OCI-LY7 (cell line): Measurements from ENCODE around the gene C16orf74. TPM values are rescaled to one million over a fixed set of nuclear protein-coding genes. Genes with fewer than 3 reads are reported as not detected.

Experiments used
- BruUV-seq: library from RNA; stranded (reverse); fragments of 400-500 nt; replicated peaks from 2 replicates; lab custom pipeline; 2021; lab: Mats Ljungman, UMichigan
- CTCF ChIA-PET: fragments of 300-600 bp; sonication (Branson Sonifier 250); formaldehyde crosslinking; loops from one replicate; lab custom pipeline; 2022; ENCODE audit warnings: antibody characterized with exemption; ENCODE audit not compliant: unreplicated experiment; lab: Charles Lee
- POLR2A ChIA-PET: fragments of 300-600 bp; sonication (Branson Sonifier 250); formaldehyde crosslinking; loops from one replicate; lab custom pipeline; 2022; ENCODE audit warnings: antibody characterized with exemption; lab: Charles Lee
- DNase-seq: peaks from one replicate; pipeline ENCODE4 v3.0.0-alpha.2; 2015; ENCODE audit warnings: low spot score
- H2AFZ ChIP-seq: fragments of 200-600 bp; sonication (generic), shearing (Covaris generic); 2 replicates; pipeline ENCODE4 v1.6.1; 2014; ENCODE audit warnings: mild to moderate bottlenecking, antibody characterized with exemption, low read length, moderate library complexity
- H3K27ac ChIP-seq: fragments of 200-600 bp; sonication (generic); 2 replicates; pipeline ENCODE4 v1.5.1; 2014; ENCODE audit warnings: mixed run types, low read depth, mild to moderate bottlenecking, moderate library complexity, low read length, inconsistent platforms; ENCODE audit not compliant: poor library complexity, severe bottlenecking
- H3K36me3 ChIP-seq: fragments of 200-600 bp; sonication (generic); 2 replicates; pipeline ENCODE4 v1.6.1; 2014; ENCODE audit warnings: mild to moderate bottlenecking, antibody characterized with exemption, low read length, moderate library complexity, mixed read lengths; ENCODE audit not compliant: insufficient read depth
- H3K4me1 ChIP-seq: fragments of 200-600 bp; sonication (generic); 2 replicates; pipeline ENCODE4 v1.5.1; 2014; ENCODE audit warnings: mild to moderate bottlenecking, low read length; ENCODE audit not compliant: insufficient read depth, poor library complexity, severe bottlenecking
- H3K4me2 ChIP-seq: fragments of 200-600 bp; sonication (generic); 2 replicates; pipeline ENCODE4 v1.6.1; 2014; ENCODE audit warnings: mild to moderate bottlenecking, low read length
- H3K4me3 ChIP-seq: fragments of 200-600 bp; sonication (generic); 2 replicates; pipeline ENCODE4 v1.5.1; 2014; ENCODE audit warnings: mild to moderate bottlenecking, low read depth, low read length; ENCODE audit not compliant: poor library complexity, severe bottlenecking
- H3K79me2 ChIP-seq: fragments of 200-600 bp; sonication (generic); 2 replicates; pipeline ENCODE4 v1.6.1; 2016; ENCODE audit warnings: low read depth, mild to moderate bottlenecking, low read length, moderate library complexity, mixed read lengths; ENCODE audit not compliant: insufficient read depth
- H3K9me2 ChIP-seq: fragments of 200-600 bp; sonication (generic); 2 replicates; pipeline ENCODE4 v1.6.1; 2016; ENCODE audit warnings: mild to moderate bottlenecking, low read length, mixed read lengths; ENCODE audit not compliant: insufficient read depth
- H3K9me3 ChIP-seq: fragments of 200-600 bp; sonication (generic); 2 replicates; pipeline ENCODE4 v1.6.1; 2014; ENCODE audit warnings: mild to moderate bottlenecking, mixed run types, low read length, mixed read lengths
- H4K20me1 ChIP-seq: fragments of 200-600 bp; sonication (generic); 2 replicates; pipeline ENCODE4 v1.6.1; 2014; ENCODE audit warnings: mild to moderate bottlenecking, antibody characterized with exemption, low read length, moderate library complexity, mixed read lengths; ENCODE audit not compliant: insufficient read depth
- CTCF ChIP-seq: fragments of 200-600 bp; sonication (generic); conservative IDR thresholded peaks from 2 replicates; pipeline ENCODE4 v1.5.1; 2014; ENCODE audit warnings: mild to moderate bottlenecking, antibody characterized with exemption, low read length, moderate library complexity, mixed read lengths
- EZH2phosphoT487 ChIP-seq: fragments of 200-600 bp; sonication (generic); IDR thresholded peaks from 2 replicates; pipeline ENCODE4 v1.6.1; 2018; ENCODE audit warnings: low read depth, borderline replicate concordance, mild to moderate bottlenecking, mixed run types, antibody characterized with exemption, low read length, moderate library complexity, mixed read lengths
- intact Hi-C: fragments of 100-400 bp; cut with micrococcal nuclease; formaldehyde crosslinking; loops from one replicate; pipeline ENCODE4 v1.10.0; 2022; ENCODE audit not compliant: unreplicated experiment
- microRNA-seq: library from miRNA; unstranded; fragments of <30 nt; microRNA quantifications from one replicate; pipeline ENCODE4 v1.2.0, GENCODE V29; 2022; ENCODE audit warnings: borderline replicate concordance
- small RNA-seq: library from RNA; depleted of rRNA; stranded (forward); fragments of <200 nt; gene quantifications from one replicate; pipeline ENCODE3, GENCODE V24; 2014
- total RNA-seq, 2 experiments: library from RNA; depleted of rRNA in 1 of 2; stranded (reverse); fragments of >200 nt in 1 of 2; shearing (Covaris generic) in 1 of 2; gene quantifications; 2 replicates each; pipeline ENCODE4 v1.2.3, GENCODE V29; 2014 to 2022

The C16orf74 gene
- total RNA-seq, 2 experiments from 2014 or later, result 6.8 to 9.7 TPM

- Histone ChIP-seq H3K79me2 (no peaks in the 10 kb centered on the region), H3K4me2 (no peak overlapping the region), H3K36me3 (peaks cover 96% of the 10 kb centered on the region), H3K4me1 (no peaks in the 10 kb centered on the region), H3K9me2 (no peaks in the 10 kb centered on the region), H4K20me1 (no peaks in the 10 kb centered on the region), H3K9me3 (no peaks in the 10 kb centered on the region), H2AFZ (no peak overlapping the region), H3K27ac (no peak overlapping the region), H3K4me3 (no peak overlapping the region)
- ChIA-PET CTCF (interaction anchor here (0.7 to 1.8 kb wide), 2 partner anchors 58 to 60 kb away, joined by 3 to 7 read pairs; no protein-coding TSS in a partner anchor), POLR2A (no interaction called here)
- intact Hi-C loops, result loop anchor here (1.0 kb wide), 1 partner anchor 60 kb away; no protein-coding TSS in a partner anchor
- no peak for DNase-seq
- TF ChIP-seq CTCF (no peak), EZH2phosphoT487 (no peak)
- BruUV-seq, result no TSS peak
These were observed 92.2 kb downstream of the C16orf74 start for GRCh38 chr16:85658504-85659326.

GRCh38 chr16:85657996-85658395 lies 92.9 kb downstream of the C16orf74 start:
- H3K9me2 ChIP-seq, result no peaks in the 10 kb centered on the region
- intact Hi-C loops, result no loop called here
- TF ChIP-seq EZH2phosphoT487, result no peak
- TF ChIP-seq CTCF, result no peak
- no peak overlapping the region for H3K4me3 ChIP-seq
- no peak overlapping the region for H2AFZ ChIP-seq
- ChIA-PET CTCF (no interaction called here), POLR2A (no interaction called here)
- no peak overlapping the region for H3K4me2 ChIP-seq
- no TSS peak for BruUV-seq
- H3K36me3 ChIP-seq, result peaks cover 94% of the 10 kb centered on the region
- no peak for DNase-seq
- no peaks in the 10 kb centered on the region for H4K20me1 ChIP-seq
- no peaks in the 10 kb centered on the region for H3K9me3 ChIP-seq
- H3K79me2 ChIP-seq, result no peaks in the 10 kb centered on the region
- no peaks in the 10 kb centered on the region for H3K4me1 ChIP-seq
- no peak overlapping the region for H3K27ac ChIP-seq

Small RNAs within 50 kb of the gene (microRNA-seq; reads per million reads assigned to microRNA genes)
- gene MIR1910, result not detected

Small RNAs within 50 kb of the gene (small RNA-seq; reads per million reads assigned to genes)
- gene RN7SL381P, result not detected
- gene RNU1-103P, result not detected

Other genes starting within 250 kb of the C16orf74 start
- gene GSE1, start 137.8 kb downstream of the C16orf74 start, total RNA-seq (2014; rRNA removed; shearing (Covaris generic)), result 30.9 and 32.4 TPM in 2 replicates
- 56.2 and 66.6 TPM in 2 replicates for gene GSE1, start 137.8 kb downstream of the C16orf74 start, total RNA-seq (2022)
- 74.3 and 80.9 TPM in 2 replicates for gene GINS2, start 62.1 kb downstream of the C16orf74 start, total RNA-seq (2014; rRNA removed; shearing (Covaris generic))
- gene GINS2, start 62.1 kb downstream of the C16orf74 start, total RNA-seq (2022), result 140 and 142 TPM in 2 replicates
- gene EMC8, start 48.4 kb upstream of the C16orf74 start, total RNA-seq (2014; rRNA removed; shearing (Covaris generic)), result 37.6 and 54.0 TPM in 2 replicates
- 47.5 and 54.4 TPM in 2 replicates for gene EMC8, start 48.4 kb upstream of the C16orf74 start, total RNA-seq (2022)
- 569 and 633 TPM in 2 replicates for gene COX4I1, start 48.6 kb upstream of the C16orf74 start, total RNA-seq (2014; rRNA removed; shearing (Covaris generic))
- 542 and 581 TPM in 2 replicates for gene COX4I1, start 48.6 kb upstream of the C16orf74 start, total RNA-seq (2022)
- gene IRF8, start 148.1 kb upstream of the C16orf74 start, total RNA-seq (2014; rRNA removed; shearing (Covaris generic)), result 181 and 188 TPM in 2 replicates
- 210 and 224 TPM in 2 replicates for gene IRF8, start 148.1 kb upstream of the C16orf74 start, total RNA-seq (2022)